IPS DF 6.9 (cell line): Measurements from ENCODE around the gene SORCS2.

ENCODE experiments used
- DNase-seq: peaks from one replicate; pipeline ENCODE4 v3.0.0-alpha.2; 2013; ENCODE audit warnings: low read depth, low spot score
- H3K27ac ChIP-seq: one replicate; pipeline ENCODE4 v1.5.1; 2013; ENCODE audit warnings: low read length, control low read depth
- H3K27me3 ChIP-seq: 2 replicates; pipeline ENCODE4 v1.6.1; 2013; ENCODE audit warnings: mild to moderate bottlenecking, low read length; ENCODE audit not compliant: control insufficient read depth, insufficient read depth
- H3K36me3 ChIP-seq: 2 replicates; pipeline ENCODE4 v1.6.1; 2013; ENCODE audit warnings: low read length; ENCODE audit not compliant: control insufficient read depth, insufficient read depth
- H3K4me1 ChIP-seq: 2 replicates; pipeline ENCODE4 v1.6.1; 2013; ENCODE audit warnings: low read length; ENCODE audit not compliant: control insufficient read depth, insufficient read depth
- H3K4me3 ChIP-seq: 2 replicates; pipeline ENCODE4 v1.5.1; 2013; ENCODE audit warnings: mild to moderate bottlenecking, low read length
- H3K9me3 ChIP-seq: 2 replicates; pipeline ENCODE4 v1.6.1; 2013; ENCODE audit warnings: low read length, inconsistent platforms; ENCODE audit not compliant: control insufficient read depth, insufficient read depth
- WGBS: extraction: QIAGEN DNeasy Blood & Tissue Kit; methylation state at CpG from one replicate; pipeline ENCODE4 v1.1.7; 2013; ENCODE audit warnings: mixed read lengths, missing lambda C conversion rate; ENCODE audit not compliant: insufficient read length, insufficient coverage; 5-methylcytosine and 5-hydroxymethylcytosine counted together

The SORCS2 gene

DNA sequence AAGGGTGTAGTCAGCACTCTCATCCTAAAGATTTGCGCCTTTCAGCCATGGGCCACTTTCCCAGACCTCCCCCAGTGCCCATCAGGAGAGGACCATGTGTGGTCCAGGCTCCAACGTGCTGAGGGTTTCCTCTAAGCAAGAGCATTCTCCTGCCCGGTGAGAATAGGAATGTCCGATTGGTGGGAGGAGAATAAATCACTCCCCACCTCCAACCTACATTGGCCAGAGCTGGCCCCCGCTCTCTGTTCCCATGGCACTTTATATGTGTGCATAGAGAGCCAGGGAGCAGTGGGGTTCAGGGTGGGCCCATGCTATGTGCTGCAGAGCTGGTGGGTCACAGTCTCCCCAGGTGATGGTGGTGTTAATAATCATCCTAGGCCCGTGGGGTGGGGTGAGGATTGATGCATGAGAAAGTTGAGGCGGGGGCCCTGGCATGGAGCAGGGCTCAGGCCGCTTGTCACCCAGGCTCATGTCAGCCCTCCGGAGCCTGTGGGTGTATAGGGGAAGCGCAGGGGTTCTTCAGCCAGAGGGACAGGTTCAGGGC lies 6.8 kb upstream of the SORCS2 start:
- H3K4me3 ChIP-seq = no peak overlapping the region
- no peaks in the 10 kb centered on the region for H3K4me1 ChIP-seq
- WGBS = no CpG with 5 or more reads among the region's 10 CpGs
- H3K36me3 ChIP-seq = no peaks in the 10 kb centered on the region
- DNase-seq = no peak
- no peaks in the 10 kb centered on the region for H3K9me3 ChIP-seq
- H3K27ac ChIP-seq = no peak overlapping the region
- no peaks in the 10 kb centered on the region for H3K27me3 ChIP-seq

DNA sequence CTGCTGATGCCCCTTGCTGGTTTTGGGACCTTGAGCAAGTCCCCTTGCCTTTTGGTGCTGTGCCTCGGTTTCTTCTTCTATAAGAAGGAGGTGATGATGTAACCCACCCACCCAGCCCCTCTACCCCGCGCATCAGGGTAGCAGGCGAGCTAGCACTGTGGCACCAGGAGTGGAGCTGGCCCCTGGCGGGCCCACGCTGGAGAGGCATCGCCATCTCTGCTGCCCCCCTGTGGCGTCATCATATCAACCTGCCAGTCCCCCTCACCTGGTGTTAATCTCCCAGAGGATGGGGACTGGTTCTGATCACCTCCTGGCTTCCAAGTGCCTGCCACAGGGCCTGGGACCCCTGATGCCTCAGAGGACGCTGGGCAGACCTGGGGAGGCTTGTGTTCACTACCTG lies 6.3 kb upstream of the SORCS2 start:
- Histone ChIP-seq H3K4me1 (no peaks in the 10 kb centered on the region), H3K4me3 (no peak overlapping the region), H3K27ac (no peak overlapping the region), H3K36me3 (no peaks in the 10 kb centered on the region), H3K27me3 (no peaks in the 10 kb centered on the region), H3K9me3 (no peaks in the 10 kb centered on the region)
- no peak for DNase-seq
- no CpG with 5 or more reads among the region's 9 CpGs for WGBS

DNA sequence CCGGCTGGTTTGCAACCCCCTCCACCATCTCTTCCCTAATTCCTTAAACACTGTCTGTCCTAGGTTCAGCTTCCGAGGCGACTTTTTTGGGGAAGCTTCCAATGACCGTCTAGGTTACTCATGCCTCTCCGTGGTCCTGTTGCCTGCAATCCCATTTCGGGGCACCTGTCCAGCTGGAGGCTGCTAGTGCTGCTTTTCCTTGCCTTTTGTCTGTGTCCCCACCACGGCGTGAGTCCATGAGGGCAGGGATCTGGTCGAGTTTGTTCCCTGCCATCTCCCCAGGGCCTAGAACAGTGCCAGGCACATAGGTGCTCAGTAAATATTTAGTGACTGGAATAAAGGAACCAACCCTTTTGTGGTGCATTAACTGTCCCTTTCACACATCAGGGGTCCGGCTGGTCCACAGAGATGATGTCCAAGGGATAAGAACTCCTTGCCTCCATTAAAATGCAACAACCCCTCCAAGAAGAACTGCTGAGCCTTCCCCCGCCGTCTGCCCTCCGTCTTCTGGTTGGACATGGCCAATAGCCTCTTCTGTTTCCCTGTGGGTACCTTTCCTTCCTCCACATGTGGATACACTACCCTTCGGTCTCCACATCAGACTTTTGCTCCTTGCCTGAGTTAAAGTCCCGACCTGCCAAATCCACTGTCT lies 5.7 kb upstream of the SORCS2 start:
- no CpG with 5 or more reads among the region's 15 CpGs for WGBS
- Histone ChIP-seq H3K4me1 (no peaks in the 10 kb centered on the region), H3K27ac (no peak overlapping the region), H3K36me3 (no peaks in the 10 kb centered on the region), H3K4me3 (no peak overlapping the region), H3K27me3 (no peaks in the 10 kb centered on the region), H3K9me3 (no peaks in the 10 kb centered on the region)
- no peak for DNase-seq

DNA sequence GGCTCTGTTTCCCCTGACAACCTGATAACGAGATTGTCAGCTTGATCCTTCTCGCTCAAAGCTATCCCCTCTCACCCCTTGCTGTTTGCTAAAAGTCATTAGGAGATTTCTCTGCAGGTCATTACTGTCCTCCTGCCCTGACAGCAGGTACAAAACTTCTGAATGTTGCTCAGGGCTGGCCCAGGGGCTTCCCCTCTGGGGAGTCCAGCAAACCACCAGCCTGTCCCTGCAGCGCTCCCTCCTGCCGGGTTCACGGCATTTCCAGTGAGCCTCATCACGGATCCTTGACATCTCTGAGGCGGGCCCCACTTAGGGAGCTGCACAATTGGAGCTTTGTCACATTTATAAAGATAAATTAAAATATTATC lies 5.2 kb upstream of the SORCS2 start:
- no peak overlapping the region for H3K4me3 ChIP-seq
- H3K9me3 ChIP-seq = no peaks in the 10 kb centered on the region
- no peaks in the 10 kb centered on the region for H3K27me3 ChIP-seq
- no peaks in the 10 kb centered on the region for H3K36me3 ChIP-seq
- no peaks in the 10 kb centered on the region for H3K4me1 ChIP-seq
- WGBS = no CpG with 5 or more reads among the region's 7 CpGs
- DNase-seq = no peak
- H3K27ac ChIP-seq = no peak overlapping the region

DNA sequence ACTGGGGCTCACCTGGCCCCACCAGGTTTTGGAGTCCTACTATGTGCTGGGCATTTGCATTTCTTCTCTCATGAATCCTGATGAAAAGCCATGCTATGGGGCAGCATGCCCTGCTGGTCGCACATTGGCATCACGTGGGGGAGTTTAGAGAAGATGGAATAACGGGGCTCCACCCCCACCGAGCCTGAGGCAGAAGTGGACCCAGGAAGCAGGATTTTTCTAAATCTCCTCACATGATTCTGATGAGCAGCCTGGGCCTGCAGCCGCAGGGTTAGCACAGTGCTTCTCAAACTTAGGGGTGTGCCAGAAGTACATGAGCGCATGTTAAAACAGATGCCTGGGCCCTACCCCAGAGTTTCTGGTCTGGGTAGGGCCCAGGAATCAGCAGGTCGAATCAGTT lies 4.6 kb upstream of the SORCS2 start:
- H3K36me3 ChIP-seq = no peaks in the 10 kb centered on the region; the same call in 1 of the 2 replicates
- no peak overlapping the region for H3K27ac ChIP-seq
- no peaks in the 10 kb centered on the region for H3K27me3 ChIP-seq
- no peak for DNase-seq
- no peaks in the 10 kb centered on the region for H3K4me1 ChIP-seq
- no peaks in the 10 kb centered on the region for H3K9me3 ChIP-seq
- H3K4me3 ChIP-seq = no peak overlapping the region
- WGBS = no CpG with 5 or more reads among the region's 7 CpGs

DNA sequence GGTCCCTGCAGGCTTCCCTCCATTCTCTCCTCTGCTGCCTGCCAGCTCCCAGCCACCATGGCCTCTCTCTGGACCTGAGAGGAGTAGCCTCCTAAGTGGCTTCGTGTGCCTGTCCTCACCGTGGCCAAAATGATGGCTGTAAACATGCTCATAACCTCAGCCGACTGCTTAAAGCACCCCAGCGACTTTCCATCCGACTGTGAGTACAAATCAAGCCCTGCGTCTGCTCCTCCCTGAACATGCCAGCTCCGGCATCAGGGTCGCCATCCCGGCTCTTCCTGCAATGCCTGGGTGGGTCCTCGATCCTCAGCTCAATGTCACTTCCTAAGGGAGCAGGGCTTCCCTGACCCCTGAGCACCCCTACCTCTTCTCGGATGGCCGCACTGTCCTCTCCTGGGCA lies 3.3 kb upstream of the SORCS2 start:
- Histone ChIP-seq H3K4me3 (no peak overlapping the region), H3K4me1 (0 out of 2 replicates have a peak, but pooled peaks cover 2% of the 10 kb centered on the region), H3K36me3 (no peaks in the 10 kb centered on the region; the same call in 1 of the 2 replicates), H3K27me3 (peaks cover 12% of the 10 kb centered on the region; the same call in 1 of the 2 replicates), H3K27ac (no peak overlapping the region), H3K9me3 (no peaks in the 10 kb centered on the region)
- no CpG with 5 or more reads among the region's 12 CpGs for WGBS
- no peak for DNase-seq

DNA sequence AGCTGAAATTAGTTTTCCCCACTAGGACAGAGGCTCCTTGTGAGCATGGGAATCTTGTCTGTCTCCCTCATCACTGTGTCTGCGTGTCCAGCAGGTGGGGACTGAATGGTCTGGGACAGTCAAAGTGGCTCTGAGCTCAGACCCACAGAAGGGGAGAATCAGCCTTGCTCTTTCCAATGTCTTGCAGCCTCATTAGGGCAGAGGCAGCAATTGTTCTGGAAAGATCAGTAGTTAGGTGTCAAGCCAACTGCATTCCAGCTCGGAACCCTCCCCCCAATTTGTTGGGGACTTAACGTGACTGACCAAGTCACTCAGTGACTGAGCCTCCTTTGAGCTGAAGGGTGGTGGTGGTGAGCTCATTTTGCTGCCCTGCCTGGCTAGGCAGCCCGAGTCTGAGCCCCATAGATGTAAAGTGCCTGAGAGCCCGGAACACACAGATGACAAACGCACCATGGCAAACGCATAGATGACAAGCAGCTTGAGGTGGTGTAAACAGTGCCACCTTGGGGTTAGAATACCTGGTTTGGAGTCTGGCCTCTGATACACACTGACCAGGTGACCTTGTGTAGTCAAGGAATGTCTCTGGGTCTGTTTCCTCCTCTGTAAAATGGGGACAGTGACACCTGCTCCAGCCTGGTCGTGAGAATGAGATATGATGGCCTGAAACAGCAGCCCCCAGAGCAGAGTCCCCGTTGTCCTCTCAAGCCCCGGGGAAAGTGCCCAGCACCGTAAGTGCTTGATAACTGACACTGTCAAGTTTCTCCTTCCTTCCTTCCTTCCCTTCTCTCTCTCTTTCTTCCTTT lies 2.7 kb upstream of the SORCS2 start:
- DNase-seq = no peak

DNA sequence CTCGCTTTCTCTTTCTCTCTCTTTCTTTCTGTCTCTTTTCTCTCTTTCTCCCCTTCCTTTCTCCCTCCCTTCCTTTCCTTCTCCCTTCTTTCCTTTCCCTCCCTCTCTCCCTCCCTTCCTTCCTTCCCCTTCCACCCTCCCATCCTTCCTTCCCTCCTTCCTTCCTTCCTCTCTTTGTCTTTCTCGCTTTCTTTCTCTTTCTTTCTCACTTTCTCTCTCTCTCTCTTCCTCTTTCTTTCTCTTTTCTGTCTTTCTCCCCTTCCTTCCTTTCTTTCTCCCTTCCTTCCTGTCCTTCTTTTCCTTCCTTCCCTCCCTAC lies 2.1 kb upstream of the SORCS2 start:
- no peak overlapping the region for H3K27ac ChIP-seq
- DNase-seq = no peak
- no peaks in the 10 kb centered on the region for H3K9me3 ChIP-seq
- no CpG with 5 or more reads among the region's 2 CpGs for WGBS
- no peaks in the 10 kb centered on the region; the same call in 1 of the 2 replicates for H3K36me3 ChIP-seq
- peaks cover 15% of the 10 kb centered on the region; the same call in 1 of the 2 replicates for H3K27me3 ChIP-seq
- H3K4me3 ChIP-seq = no peak overlapping the region
- H3K4me1 ChIP-seq = 0 out of 2 replicates have a peak, but pooled peaks cover 2% of the 10 kb centered on the region

More for the DNA sequence above, 2.7 kb upstream of the SORCS2 start:
- no peak overlapping the region for H3K27ac ChIP-seq
- H3K9me3 ChIP-seq = no peaks in the 10 kb centered on the region
- no peaks in the 10 kb centered on the region; the same call in 1 of the 2 replicates for H3K36me3 ChIP-seq
- H3K4me1 ChIP-seq = 0 out of 2 replicates have a peak, but pooled peaks cover 2% of the 10 kb centered on the region
- H3K4me3 ChIP-seq = no peak overlapping the region
- no CpG with 5 or more reads among the region's 11 CpGs for WGBS
- peaks cover 15% of the 10 kb centered on the region; the same call in 1 of the 2 replicates for H3K27me3 ChIP-seq

DNA sequence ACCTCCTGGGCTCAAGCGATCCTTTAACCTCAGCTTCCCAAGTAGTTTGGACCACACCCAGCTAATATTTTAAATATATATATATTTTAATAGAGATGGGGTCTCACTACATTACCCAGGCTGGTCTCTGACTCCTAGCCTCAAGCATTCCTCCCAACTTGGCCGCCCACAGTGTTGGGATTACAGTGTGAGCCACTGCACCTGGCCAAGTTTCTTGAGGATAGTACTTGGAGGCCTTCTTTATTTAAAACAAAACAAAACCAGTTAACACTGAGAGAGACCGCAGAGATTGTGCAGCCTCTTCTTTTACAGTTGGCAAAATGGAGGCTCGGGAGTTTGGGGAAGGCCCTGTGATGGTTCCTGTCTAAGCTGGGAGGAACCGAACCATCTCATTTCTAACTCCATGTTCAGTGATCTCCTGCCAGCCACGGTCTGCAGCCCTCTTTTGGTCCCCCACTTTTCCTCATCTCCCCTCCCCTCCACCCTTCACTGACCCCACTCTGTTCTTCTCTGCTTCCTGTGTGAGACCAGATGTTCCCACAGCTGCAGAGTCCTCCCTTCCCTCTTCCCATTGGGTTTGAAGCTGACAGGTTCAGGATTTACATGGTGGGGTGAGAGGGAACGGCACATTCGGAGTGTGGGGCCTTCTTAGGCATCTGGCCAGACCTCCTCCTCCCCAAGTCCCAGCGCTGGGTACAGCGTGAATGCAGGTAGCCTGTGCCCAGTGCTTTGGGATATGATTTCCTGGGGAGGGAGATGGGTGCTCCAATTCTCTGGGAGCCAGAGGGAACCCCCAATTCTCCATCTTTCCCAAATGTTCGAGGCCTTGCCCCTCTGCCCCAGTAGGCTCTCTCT lies 1.4 kb upstream of the SORCS2 start:
- H3K27me3 ChIP-seq = peaks cover 15% of the 10 kb centered on the region; the same call in 1 of the 2 replicates
- H3K36me3 ChIP-seq = no peaks in the 10 kb centered on the region; the same call in 1 of the 2 replicates
- H3K27ac ChIP-seq = no peak overlapping the region
- H3K4me1 ChIP-seq = 0 out of 2 replicates have a peak, but pooled peaks cover 2% of the 10 kb centered on the region
- WGBS = no CpG with 5 or more reads among the region's 11 CpGs
- DNase-seq = no peak
- no peaks in the 10 kb centered on the region for H3K9me3 ChIP-seq
- no peak overlapping the region for H3K4me3 ChIP-seq
